IMR-90 (cell line): Measurements from ENCODE around the gene ARPIN. TPM values are rescaled to one million over a fixed set of nuclear protein-coding genes. Genes with fewer than 3 reads are reported as not detected.

ENCODE experiments used
- ATAC-seq: fragments of 200-7000 bp; cut with Tn5 transposase; 2 replicates; pipeline ENCODE4 v1.9.1; 2020; ENCODE audit warnings: low read depth, mild to moderate bottlenecking, moderate library complexity
- BruUV-seq: library from RNA; stranded (reverse); fragments of 400-500 nt; replicated peaks from 2 replicates; lab custom pipeline; 2021; lab: Mats Ljungman, UMichigan
- CTCF ChIA-PET: fragments of 300-600 bp; formaldehyde crosslinking; extraction: SDS; loops from one replicate; lab custom pipeline; 2021; ENCODE audit warnings: antibody characterized with exemption; lab: Yijun Ruan, JAX
- POLR2A ChIA-PET: fragments of 300-600 bp; sonication (Branson Sonifier 250); formaldehyde crosslinking; loops from one replicate; lab custom pipeline; 2022; ENCODE audit warnings: antibody characterized with exemption; ENCODE audit not compliant: unreplicated experiment; lab: Charles Lee
- DNase-seq: peaks from one replicate; pipeline ENCODE4 v3.0.0; 2013
- H2AFZ ChIP-seq: replicated peaks from 2 replicates; pipeline ENCODE3; 2013; ENCODE audit warnings: low read length, mild to moderate bottlenecking; ENCODE audit not compliant: poor library complexity
- H2AK5ac ChIP-seq: 2 replicates; pipeline ENCODE4 v1.6.1; 2013; ENCODE audit warnings: low read depth, low read length, inconsistent platforms
- H2AK9ac ChIP-seq: replicated peaks from 2 replicates; pipeline ENCODE3; 2013; ENCODE audit warnings: mild to moderate bottlenecking, low read depth, low read length, moderate library complexity; ENCODE audit not compliant: poor library complexity
- H2BK120ac ChIP-seq: 2 replicates; pipeline ENCODE4 v1.6.1; 2013; ENCODE audit warnings: low read depth, low read length, inconsistent platforms
- H2BK15ac ChIP-seq: 3 replicates; pipeline ENCODE4 v1.6.1; 2013; ENCODE audit warnings: low read depth, low read length, inconsistent platforms
- H2BK20ac ChIP-seq: 2 replicates; pipeline ENCODE4 v1.6.1; 2013; ENCODE audit warnings: low read depth, mild to moderate bottlenecking, inconsistent platforms, low read length, moderate library complexity
- H2BK5ac ChIP-seq: 2 replicates; pipeline ENCODE4 v1.6.1; 2013; ENCODE audit warnings: mild to moderate bottlenecking, low read depth, low read length, inconsistent platforms; ENCODE audit not compliant: poor library complexity, severe bottlenecking
- H3K14ac ChIP-seq: replicated peaks from 2 replicates; pipeline ENCODE4 v1.6.1; 2013; ENCODE audit warnings: low read depth, low read length, inconsistent platforms
- H3K18ac ChIP-seq: 2 replicates; pipeline ENCODE4 v1.6.1; 2013; ENCODE audit warnings: low read depth, low read length, control low read depth
- H3K23ac ChIP-seq: 2 replicates; pipeline ENCODE4 v1.6.1; 2013; ENCODE audit warnings: low read depth, low read length, inconsistent platforms
- H3K27ac ChIP-seq: 2 replicates; pipeline ENCODE4 v1.5.1; 2013; ENCODE audit warnings: mild to moderate bottlenecking, control low read depth, low read length; ENCODE audit not compliant: insufficient read depth
- H3K27me3 ChIP-seq: 2 replicates; pipeline ENCODE4 v1.6.1; 2013; ENCODE audit warnings: low read length; ENCODE audit not compliant: control insufficient read depth, insufficient read depth
- H3K36me3 ChIP-seq: 2 replicates; pipeline ENCODE4 v1.6.1; 2013; ENCODE audit warnings: low read length, mixed read lengths; ENCODE audit not compliant: control insufficient read depth, insufficient read depth
- H3K4ac ChIP-seq: 2 replicates; pipeline ENCODE4 v1.6.1; 2013; ENCODE audit warnings: low read depth, low read length, inconsistent platforms
- H3K4me1 ChIP-seq: 2 replicates; pipeline ENCODE4 v1.6.1; 2013; ENCODE audit warnings: low read length, mixed read lengths; ENCODE audit not compliant: control insufficient read depth, insufficient read depth
- H3K4me2 ChIP-seq: 2 replicates; pipeline ENCODE4 v1.6.1; 2013; ENCODE audit warnings: low read depth, mild to moderate bottlenecking, control low read depth, low read length, moderate library complexity
- H3K4me3 ChIP-seq: 2 replicates; pipeline ENCODE4 v1.5.1; 2013; ENCODE audit warnings: low read depth, mild to moderate bottlenecking, control low read depth, low read length, moderate library complexity; ENCODE audit not compliant: insufficient read depth
- H3K56ac ChIP-seq: 2 replicates; pipeline ENCODE4 v1.6.1; 2013; ENCODE audit warnings: low read length, inconsistent platforms; ENCODE audit not compliant: insufficient read depth; ENCODE audit errors: extremely low read depth
- H3K79me1 ChIP-seq, 2 experiments: 2 replicates each; pipeline ENCODE4 v1.6.1; 2013; ENCODE audit warnings: low read length in 2 of 2, inconsistent platforms in 1 of 2, low read depth in 1 of 2
- H3K9ac ChIP-seq: 2 replicates; pipeline ENCODE4 v1.6.1; 2013; ENCODE audit warnings: low read depth, low read length, control low read depth
- H3K9me1 ChIP-seq: 2 replicates; pipeline ENCODE4 v1.6.1; 2013; ENCODE audit warnings: low read length, inconsistent platforms; ENCODE audit not compliant: insufficient read depth
- H3K9me3 ChIP-seq: 2 replicates; pipeline ENCODE4 v1.6.1; 2013; ENCODE audit warnings: low read length; ENCODE audit not compliant: control insufficient read depth, insufficient read depth
- H4K20me1 ChIP-seq: 2 replicates; pipeline ENCODE4 v1.6.1; 2013; ENCODE audit warnings: low read length, inconsistent platforms; ENCODE audit not compliant: insufficient read depth
- H4K5ac ChIP-seq: 2 replicates; pipeline ENCODE4 v1.6.1; 2013; ENCODE audit warnings: mild to moderate bottlenecking, low read depth, low read length, control low read depth
- H4K8ac ChIP-seq, 2 experiments: 2 replicates each; pipeline ENCODE4 v1.6.1; 2013; ENCODE audit warnings: low read depth in 2 of 2, low read length in 2 of 2, control low read depth in 1 of 2, inconsistent platforms in 1 of 2
- H4K91ac ChIP-seq: 2 replicates; pipeline ENCODE4 v1.6.1; 2013; ENCODE audit warnings: low read depth, low read length, inconsistent platforms; ENCODE audit not compliant: insufficient read depth
- CEBPB ChIP-seq: IDR thresholded peaks from 2 replicates; pipeline ENCODE4 v1.6.1; 2012; ENCODE audit warnings: low read depth, low read length, improper control_type of control experiment
- MXI1 ChIP-seq: IDR thresholded peaks from 2 replicates; pipeline ENCODE4 v1.6.1; 2012; ENCODE audit warnings: low read depth, mild to moderate bottlenecking, low read length, moderate library complexity, borderline replicate concordance
- NFE2L2 ChIP-seq: fragments of 150-350 bp; IDR thresholded peaks from 2 replicates; pipeline ENCODE4 v1.6.1; 2016; ENCODE audit warnings: low read depth, mild to moderate bottlenecking, low read length
- POLR2A ChIP-seq: IDR thresholded peaks from 2 replicates; pipeline ENCODE4 v1.6.1; 2012; ENCODE audit warnings: mild to moderate bottlenecking, low read depth, low read length
- RAD21 ChIP-seq: IDR thresholded peaks from 2 replicates; pipeline ENCODE4 v1.6.1; 2012; ENCODE audit warnings: low read length, improper control_type of control experiment
- RFX5 ChIP-seq: IDR thresholded peaks from 2 replicates; pipeline ENCODE4 v1.8.0; 2012; ENCODE audit warnings: low read depth, mild to moderate bottlenecking, low read length, moderate library complexity
- SMC3 ChIP-seq: fragments of 150-350 bp; IDR thresholded peaks from 2 replicates; pipeline ENCODE4 v1.6.1; 2016; ENCODE audit warnings: low read depth, mild to moderate bottlenecking, antibody characterized with exemption, low read length, moderate library complexity
- WGBS, 2 experiments: methylation state at CpG; one replicate each; pipeline versions ENCODE4 v1.1.5 to v1.1.7; 2013; ENCODE audit warnings: missing lambda C conversion rate in 2 of 2; ENCODE audit not compliant: insufficient read length in 1 of 2; ENCODE audit errors: extremely low coverage in 2 of 2; 5-methylcytosine and 5-hydroxymethylcytosine counted together
- dilution Hi-C: fragments of 300-500 bp; cut with HindIII; formaldehyde crosslinking; loops from one replicate; pipeline ENCODE4 v1.14.3; 2018; ENCODE audit warnings: low sequenced_read_pairs; ENCODE audit not compliant: unreplicated experiment
- in situ Hi-C: fragments of 300-500 bp; cut with MboI; formaldehyde crosslinking; loops from 3 replicates; pipeline ENCODE4 v1.14.3; 2019; ENCODE audit warnings: low sequenced_read_pairs, inconsistent platforms, mixed read lengths
- intact Hi-C: fragments of 100-400 bp; cut with micrococcal nuclease; formaldehyde crosslinking; loops from 2 replicates; pipeline ENCODE4 v1.10.0; 2022
- polyA plus RNA-seq, 3 experiments: library from polyadenylated mRNA; depleted of rRNA; stranded (reverse); fragments of >200 nt; gene quantifications; 2 replicates each; pipeline ENCODE4 v1.2.3, GENCODE V29; 2012; ENCODE audit warnings: low replicate concordance in 1 of 3
- total RNA-seq: library from RNA; depleted of rRNA; stranded (reverse); fragments of >200 nt; gene quantifications from 2 replicates; pipeline ENCODE4 v1.2.3, GENCODE V29; 2012
- TF ChIP-seq, protein P1 (sequence below): conservative IDR thresholded peaks from 2 replicates; pipeline ENCODE4 v1.5.1; 2012; ENCODE audit warnings: mild to moderate bottlenecking, low read depth, low read length, improper control_type of control experiment
- TF ChIP-seq, protein P2 (sequence below): fragments of 150-350 bp; IDR thresholded peaks from 2 replicates; pipeline ENCODE4 v1.6.1; 2016; ENCODE audit warnings: low read depth, mild to moderate bottlenecking, low read length, moderate library complexity, borderline replicate concordance

The ARPIN gene
- total and polyA plus RNA-seq, 2 of the 4 experiments (the other 2 are of a cell fraction): 3.9 to 8.8 TPM

DNA sequence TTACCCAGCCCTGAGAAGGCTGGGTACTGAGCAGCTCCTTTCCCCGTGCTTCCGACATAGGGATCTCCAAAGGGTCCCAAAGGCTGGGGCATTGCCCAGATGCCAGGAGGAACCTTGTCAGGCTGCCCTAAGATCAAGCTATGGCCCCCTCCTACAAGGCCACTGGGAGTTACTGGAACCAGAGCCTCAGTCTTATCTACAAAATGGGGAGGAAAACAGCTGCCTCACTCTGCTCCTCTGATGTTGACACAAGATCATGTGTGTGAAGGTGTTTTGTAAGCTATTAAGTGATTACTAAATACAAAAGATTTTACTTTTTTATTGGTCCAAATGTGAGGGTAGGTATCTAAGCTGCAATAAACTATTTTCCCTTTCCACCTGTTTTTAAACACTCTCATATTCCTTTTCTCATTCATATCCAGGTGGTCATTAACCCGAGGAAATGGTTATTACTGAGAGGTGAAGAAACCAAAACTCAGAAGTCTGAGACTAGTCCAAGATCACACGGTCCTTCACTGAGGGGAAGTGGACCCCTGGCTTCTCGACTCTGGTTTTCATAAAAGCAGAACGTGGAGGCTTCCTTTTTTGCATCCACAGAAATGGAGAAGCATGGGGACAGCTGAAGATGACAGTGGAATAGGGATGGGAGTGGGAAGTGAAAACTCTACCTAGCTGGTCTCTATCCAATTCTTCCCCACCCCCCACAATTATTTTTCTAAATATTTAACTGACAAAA is 1.7 kb downstream of the ARPIN start (continued):
- no peak for TF ChIP-seq MXI1

DNA sequence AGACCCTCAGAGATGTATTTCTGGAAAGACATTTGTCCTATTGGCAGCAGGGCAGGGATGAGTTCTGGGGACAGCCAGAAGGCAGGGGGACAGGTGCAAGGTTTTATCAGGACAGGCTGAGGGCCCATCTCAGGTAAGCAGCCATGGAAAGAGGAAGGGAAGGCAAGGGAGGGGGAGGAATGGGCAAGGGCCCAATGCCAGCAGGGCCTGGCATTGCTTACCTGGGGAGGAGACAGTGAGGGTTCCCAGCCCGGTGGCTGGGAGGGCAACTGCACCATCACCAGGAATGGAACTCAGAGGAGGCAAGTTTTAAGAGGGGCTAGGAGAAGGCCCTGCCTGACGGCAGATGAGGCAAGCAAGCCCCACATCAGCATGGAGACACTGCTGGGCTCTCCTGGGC is 3.1 kb downstream of the ARPIN start:
- H3K23ac ChIP-seq: no peak overlapping the region
- intact Hi-C loops (loop anchor here (5.0 kb wide), 1 partner anchor 163 kb away; no protein-coding TSS in a partner anchor), in situ Hi-C loops (no loop called here), dilution Hi-C loops (no loop called here)
- H3K4me3 ChIP-seq: no peak overlapping the region
- no peak overlapping the region for H3K14ac ChIP-seq
- POLR2A ChIA-PET: no interaction called here
- no peak overlapping the region for H3K4me2 ChIP-seq
- H4K20me1 ChIP-seq: no peaks in the 10 kb centered on the region; the same call in 1 of the 2 replicates
- no peak for DNase-seq
- H3K4me1 ChIP-seq: peaks cover 2% of the 10 kb centered on the region; the same call in 1 of the 2 replicates
- H2BK15ac ChIP-seq: no peak overlapping the region
- no peak overlapping the region for H4K8ac ChIP-seq
- no peak overlapping the region for H2AFZ ChIP-seq
- no peak overlapping the region for H2BK5ac ChIP-seq
- ATAC-seq: no peak
- no peak overlapping the region for H3K56ac ChIP-seq
- peaks cover 3 to 11% of the 10 kb centered on the region in 2 experiments; a peak in 3 of 4 replicates for H3K79me1 ChIP-seq
- no peak overlapping the region for H3K4ac ChIP-seq
- H4K5ac ChIP-seq: no peak overlapping the region
- no peak overlapping the region for H3K18ac ChIP-seq
- peaks cover 13% of the 10 kb centered on the region for H3K36me3 ChIP-seq
- no peak overlapping the region for H4K91ac ChIP-seq
- no peak overlapping the region for H2BK120ac ChIP-seq
- H3K9me3 ChIP-seq: no peaks in the 10 kb centered on the region
- TF ChIP-seq, protein P1, sequence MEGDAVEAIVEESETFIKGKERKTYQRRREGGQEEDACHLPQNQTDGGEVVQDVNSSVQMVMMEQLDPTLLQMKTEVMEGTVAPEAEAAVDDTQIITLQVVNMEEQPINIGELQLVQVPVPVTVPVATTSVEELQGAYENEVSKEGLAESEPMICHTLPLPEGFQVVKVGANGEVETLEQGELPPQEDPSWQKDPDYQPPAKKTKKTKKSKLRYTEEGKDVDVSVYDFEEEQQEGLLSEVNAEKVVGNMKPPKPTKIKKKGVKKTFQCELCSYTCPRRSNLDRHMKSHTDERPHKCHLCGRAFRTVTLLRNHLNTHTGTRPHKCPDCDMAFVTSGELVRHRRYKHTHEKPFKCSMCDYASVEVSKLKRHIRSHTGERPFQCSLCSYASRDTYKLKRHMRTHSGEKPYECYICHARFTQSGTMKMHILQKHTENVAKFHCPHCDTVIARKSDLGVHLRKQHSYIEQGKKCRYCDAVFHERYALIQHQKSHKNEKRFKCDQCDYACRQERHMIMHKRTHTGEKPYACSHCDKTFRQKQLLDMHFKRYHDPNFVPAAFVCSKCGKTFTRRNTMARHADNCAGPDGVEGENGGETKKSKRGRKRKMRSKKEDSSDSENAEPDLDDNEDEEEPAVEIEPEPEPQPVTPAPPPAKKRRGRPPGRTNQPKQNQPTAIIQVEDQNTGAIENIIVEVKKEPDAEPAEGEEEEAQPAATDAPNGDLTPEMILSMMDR: no peak
- TF ChIP-seq RAD21 (no peak), RFX5 (no peak), POLR2A (no peak), SMC3 (no peak), NFE2L2 (no peak), CEBPB (no peak)
- TF ChIP-seq, protein P2, sequence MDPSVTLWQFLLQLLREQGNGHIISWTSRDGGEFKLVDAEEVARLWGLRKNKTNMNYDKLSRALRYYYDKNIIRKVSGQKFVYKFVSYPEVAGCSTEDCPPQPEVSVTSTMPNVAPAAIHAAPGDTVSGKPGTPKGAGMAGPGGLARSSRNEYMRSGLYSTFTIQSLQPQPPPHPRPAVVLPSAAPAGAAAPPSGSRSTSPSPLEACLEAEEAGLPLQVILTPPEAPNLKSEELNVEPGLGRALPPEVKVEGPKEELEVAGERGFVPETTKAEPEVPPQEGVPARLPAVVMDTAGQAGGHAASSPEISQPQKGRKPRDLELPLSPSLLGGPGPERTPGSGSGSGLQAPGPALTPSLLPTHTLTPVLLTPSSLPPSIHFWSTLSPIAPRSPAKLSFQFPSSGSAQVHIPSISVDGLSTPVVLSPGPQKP: no peak
- no peak overlapping the region for H3K27ac ChIP-seq
- CTCF ChIA-PET: interaction anchor here (0.6 kb wide), 1 partner anchor 80 kb away, joined by 3 read pairs; no protein-coding TSS in a partner anchor
- no peak overlapping the region for H2BK20ac ChIP-seq
- no peak overlapping the region for H3K9ac ChIP-seq
- no TSS peak for BruUV-seq
- 80% methylated on average over 1 of the region's 2 CpGs; no CpG with 5 or more reads in 1 of the 2 experiments for WGBS, 2 experiments
- peak overlapping the region; percentile 35 for H2AK9ac ChIP-seq
- no peaks in the 10 kb centered on the region for H3K27me3 ChIP-seq
- peaks cover 5% of the 10 kb centered on the region; the same call in 1 of the 2 replicates for H3K9me1 ChIP-seq
- H2AK5ac ChIP-seq: no peak overlapping the region
